ENCODE results near the gene ZNF813. TPM values are rescaled to one million over a fixed set of nuclear protein-coding genes. Genes with fewer than 3 reads are reported as not detected.
"Not testable (repeated sequence)": the region's sequence is repeated elsewhere in the genome, so short reads cannot be mapped to it uniquely, and the experiment has no call there.

The ZNF813 gene
- total RNA-seq, 2 experiments from 2014 or later = 4.6 to 5.5 TPM

- POLR2A ChIA-PET; H3K4me3 Mint-ChIP-seq; intact Hi-C loops (cut with micrococcal nuclease); H3K27ac Mint-ChIP-seq; CTCF ChIA-PET; DNase-seq; H3K4me1 Mint-ChIP-seq (ENCODE audit: low read depth): not testable (repeated sequence)
- Mint-ChIP-seq H3K9me3 (peaks cover 81% of the 10 kb centered on the region), H3K36me3 (peaks cover 57% of the 10 kb centered on the region), H3K27me3 (peaks cover 13% of the 10 kb centered on the region)
Measured at GRCh38 chr19:53460131-53460721, 7.3 kb upstream of the ZNF813 start.

GRCh38 chr19:53461866-53462265 lies 5.7 kb upstream of the ZNF813 start:
- CTCF ChIA-PET = no interaction called here
- H3K9me3 Mint-ChIP-seq = peaks cover 64% of the 10 kb centered on the region
- peaks cover 2% of the 10 kb centered on the region for H3K4me1 Mint-ChIP-seq (ENCODE audit: low read depth)
- H3K27ac Mint-ChIP-seq = no peak overlapping the region
- intact Hi-C loops (cut with micrococcal nuclease) = no loop called here
- no peak for DNase-seq
- no peak overlapping the region for H3K4me3 Mint-ChIP-seq
- H3K36me3 Mint-ChIP-seq = peaks cover 40% of the 10 kb centered on the region
- H3K27me3 Mint-ChIP-seq = peaks cover 13% of the 10 kb centered on the region
- POLR2A ChIA-PET = no interaction called here

- POLR2A ChIA-PET = no interaction called here
Measured at GRCh38 chr19:53462861-53463260, 4.7 kb upstream of the ZNF813 start.

GRCh38 chr19:53463263-53463662 lies 4.3 kb upstream of the ZNF813 start:
- ChIA-PET POLR2A (no interaction called here), CTCF (no interaction called here)
- peak; percentile 35 for DNase-seq
- Mint-ChIP-seq H3K27ac (no peak overlapping the region), H3K27me3 (peaks cover 13% of the 10 kb centered on the region), H3K9me3 (peaks cover 51% of the 10 kb centered on the region), H3K4me3 (no peak overlapping the region), H3K4me1 (ENCODE audit: low read depth) (peaks cover 7% of the 10 kb centered on the region), H3K36me3 (peaks cover 32% of the 10 kb centered on the region)
- intact Hi-C loops (cut with micrococcal nuclease) = no loop called here

More at GRCh38 chr19:53462861-53463260, 4.7 kb upstream of the ZNF813 start:
- Mint-ChIP-seq H3K9me3 (peaks cover 55% of the 10 kb centered on the region), H3K27me3 (peaks cover 13% of the 10 kb centered on the region), H3K27ac (no peak overlapping the region), H3K4me1 (ENCODE audit: low read depth) (peaks cover 5% of the 10 kb centered on the region), H3K36me3 (peaks cover 36% of the 10 kb centered on the region), H3K4me3 (no peak overlapping the region)
- intact Hi-C loops (cut with micrococcal nuclease) = no loop called here
- CTCF ChIA-PET = no interaction called here
- no peak for DNase-seq

- H3K4me1 Mint-ChIP-seq (ENCODE audit: low read depth) = peaks cover 20% of the 10 kb centered on the region
- no peak for DNase-seq
- ChIA-PET POLR2A (no interaction called here), CTCF (no interaction called here)
- peaks cover 27% of the 10 kb centered on the region for H3K9me3 Mint-ChIP-seq
- H3K27me3 Mint-ChIP-seq = peaks cover 13% of the 10 kb centered on the region
- intact Hi-C loops (cut with micrococcal nuclease) = loop anchor here (2.0 kb wide), 2 partner anchors 36 to 54 kb away; partner anchors contain the start of gene ZNF761
- peaks cover 43% of the 10 kb centered on the region for H3K36me3 Mint-ChIP-seq
- no peak overlapping the region for H3K27ac Mint-ChIP-seq
- H3K4me3 Mint-ChIP-seq = peak overlapping the region; percentile 88
Measured at GRCh38 chr19:53466726-53467484, 628 bp upstream of the ZNF813 start.

GRCh38 chr19:53468628-53469027 lies 1.1 kb downstream of the ZNF813 start:
- H3K27me3 Mint-ChIP-seq; H3K27ac Mint-ChIP-seq; intact Hi-C loops (cut with micrococcal nuclease); POLR2A ChIA-PET; CTCF ChIA-PET; DNase-seq: not testable (repeated sequence)
- Mint-ChIP-seq H3K4me1 (ENCODE audit: low read depth) (peaks cover 21% of the 10 kb centered on the region), H3K36me3 (peaks cover 51% of the 10 kb centered on the region), H3K9me3 (peaks cover 22% of the 10 kb centered on the region), H3K4me3 (peak overlapping the region; percentile 88)

- Mint-ChIP-seq H3K9me3 (peaks cover 44% of the 10 kb centered on the region), H3K4me1 (ENCODE audit: low read depth) (peaks cover 19% of the 10 kb centered on the region), H3K27ac (no peak overlapping the region), H3K4me3 (no peak overlapping the region), H3K36me3 (peaks cover 73% of the 10 kb centered on the region), H3K27me3 (no peaks in the 10 kb centered on the region)
- ChIA-PET CTCF (no interaction called here), POLR2A (no interaction called here)
- DNase-seq = no peak
- intact Hi-C loops (cut with micrococcal nuclease) = no loop called here
Measured at GRCh38 chr19:53471916-53472315, 4.4 kb downstream of the ZNF813 start.

GRCh38 chr19:53474832-53475231 lies 7.3 kb downstream of the ZNF813 start:
- H3K4me1 Mint-ChIP-seq (ENCODE audit: low read depth); H3K27ac Mint-ChIP-seq; intact Hi-C loops (cut with micrococcal nuclease); DNase-seq; CTCF ChIA-PET; H3K27me3 Mint-ChIP-seq; H3K4me3 Mint-ChIP-seq: not testable (repeated sequence)
- POLR2A ChIA-PET = interaction anchor here (1.2 kb wide), 1 partner anchor 36 kb away, joined by 3 read pairs; no protein-coding TSS in a partner anchor
- H3K9me3 Mint-ChIP-seq = peaks cover 68% of the 10 kb centered on the region
- H3K36me3 Mint-ChIP-seq = peaks cover 93% of the 10 kb centered on the region

GRCh38 chr19:53475470-53475869 lies 7.9 kb downstream of the ZNF813 start:
- Mint-ChIP-seq H3K9me3 (peaks cover 75% of the 10 kb centered on the region), H3K36me3 (peaks cover 94% of the 10 kb centered on the region)
- intact Hi-C loops (cut with micrococcal nuclease); H3K27ac Mint-ChIP-seq; H3K4me3 Mint-ChIP-seq; H3K27me3 Mint-ChIP-seq; CTCF ChIA-PET; H3K4me1 Mint-ChIP-seq (ENCODE audit: low read depth); DNase-seq: not testable (repeated sequence)
- POLR2A ChIA-PET = interaction anchor here (1.2 kb wide), 1 partner anchor 37 kb away, joined by 3 read pairs; no protein-coding TSS in a partner anchor

- intact Hi-C loops (cut with micrococcal nuclease); CTCF ChIA-PET; H3K4me1 Mint-ChIP-seq (ENCODE audit: low read depth); H3K4me3 Mint-ChIP-seq; H3K27me3 Mint-ChIP-seq; H3K27ac Mint-ChIP-seq; POLR2A ChIA-PET; DNase-seq: not testable (repeated sequence)
- H3K36me3 Mint-ChIP-seq = peaks cover 94% of the 10 kb centered on the region
- H3K9me3 Mint-ChIP-seq = peaks cover 76% of the 10 kb centered on the region
Measured at GRCh38 chr19:53483751-53484150, 16.2 kb downstream of the ZNF813 start.

- intact Hi-C loops (cut with micrococcal nuclease) = no loop called here
- peaks cover 67% of the 10 kb centered on the region for H3K9me3 Mint-ChIP-seq
- DNase-seq = no peak
- H3K4me3 Mint-ChIP-seq = no peak overlapping the region
- ChIA-PET POLR2A (no interaction called here), CTCF (no interaction called here)
- no peaks in the 10 kb centered on the region for H3K4me1 Mint-ChIP-seq (ENCODE audit: low read depth)
- peaks cover 91% of the 10 kb centered on the region for H3K36me3 Mint-ChIP-seq
- no peaks in the 10 kb centered on the region for H3K27me3 Mint-ChIP-seq
- H3K27ac Mint-ChIP-seq = no peak overlapping the region
Measured at GRCh38 chr19:53485046-53486004, 17.8 kb downstream of the ZNF813 start.

GRCh38 chr19:53492153-53492552 lies 24.6 kb downstream of the ZNF813 start:
- H3K27ac Mint-ChIP-seq = no peak overlapping the region
- H3K36me3 Mint-ChIP-seq = peaks cover 79% of the 10 kb centered on the region
- no peaks in the 10 kb centered on the region for H3K4me1 Mint-ChIP-seq (ENCODE audit: low read depth)
- CTCF ChIA-PET = no interaction called here
- intact Hi-C loops (cut with micrococcal nuclease) = no loop called here
- peaks cover 80% of the 10 kb centered on the region for H3K9me3 Mint-ChIP-seq
- no peaks in the 10 kb centered on the region for H3K27me3 Mint-ChIP-seq
- no peak overlapping the region for H3K4me3 Mint-ChIP-seq
- DNase-seq = no peak
- POLR2A ChIA-PET = no interaction called here
